Neural cell (in vitro differentiated cells): ENCODE results near the gene LRRK1. TPM values are rescaled to one million over a fixed set of nuclear protein-coding genes. Genes with fewer than 3 reads are reported as not detected.

Source experiments
- H2AFZ ChIP-seq: fragments of 200-600, 300-800 bp; sonication (generic), shearing (Covaris generic); 2 replicates; pipeline ENCODE4 v1.6.0; 2014; ENCODE audit warnings: low read depth, mild to moderate bottlenecking, antibody characterized with exemption, low read length, moderate library complexity
- H3F3A ChIP-seq: fragments of 200-600 bp; shearing (Covaris generic); 2 replicates; pipeline ENCODE4 v1.6.1; 2016; ENCODE audit warnings: mild to moderate bottlenecking, moderate library complexity, mixed read lengths, antibody characterized with exemption, low read length; ENCODE audit not compliant: insufficient read depth, poor library complexity, severe bottlenecking
- H3K27ac ChIP-seq: fragments of 200-600, 300-800 bp; sonication (generic), shearing (Covaris generic); 2 replicates; pipeline ENCODE4 v1.5.1; 2014; ENCODE audit warnings: mild to moderate bottlenecking, low read length, moderate library complexity
- H3K27me3 ChIP-seq: fragments of 300-800, 200-600 bp; sonication (generic), shearing (Covaris generic); 2 replicates; pipeline ENCODE4 v1.6.0; 2014; ENCODE audit warnings: mild to moderate bottlenecking, low read depth, low read length, moderate library complexity; ENCODE audit not compliant: insufficient read depth
- H3K36me3 ChIP-seq: fragments of 300-800, 200-600 bp; sonication (generic), shearing (Covaris generic); 2 replicates; pipeline ENCODE4 v1.5.1; 2014; ENCODE audit warnings: mild to moderate bottlenecking, antibody characterized with exemption, low read length, moderate library complexity; ENCODE audit not compliant: insufficient read depth
- H3K4me2 ChIP-seq: fragments of 300-800, 200-600 bp; sonication (generic), shearing (Covaris generic); 2 replicates; pipeline ENCODE4 v1.6.0; 2014; ENCODE audit warnings: mild to moderate bottlenecking, low read length
- H3K4me3 ChIP-seq: fragments of 300-800, 200-600 bp; sonication (generic), shearing (Covaris generic); 2 replicates; pipeline ENCODE4 v1.5.1; 2014; ENCODE audit warnings: mild to moderate bottlenecking, low read length, moderate library complexity
- H3K79me2 ChIP-seq: fragments of 200-600 bp; shearing (Covaris generic); replicated peaks from 2 replicates; pipeline ENCODE4 v1.6.0; 2014; ENCODE audit warnings: mild to moderate bottlenecking, low read length, moderate library complexity; ENCODE audit not compliant: insufficient read depth
- H3K9ac ChIP-seq: fragments of 300-800, 200-600 bp; sonication (generic), shearing (Covaris generic); 2 replicates; pipeline ENCODE4 v1.6.1; 2016; ENCODE audit warnings: mild to moderate bottlenecking, low read length, mixed read lengths
- H3K9me2 ChIP-seq: fragments of 200-600 bp; shearing (Covaris generic); 2 replicates; pipeline ENCODE4 v1.6.1; 2016; ENCODE audit warnings: mild to moderate bottlenecking, low read length, mixed read lengths; ENCODE audit not compliant: insufficient read depth
- H3K9me3 ChIP-seq: fragments of 200-600, 300-800 bp; sonication (generic), shearing (Covaris generic); 2 replicates; pipeline ENCODE4 v1.6.1; 2016; ENCODE audit warnings: mild to moderate bottlenecking, mixed run types, low read length, moderate library complexity, mixed read lengths
- H4K20me1 ChIP-seq: fragments of 200-600 bp; shearing (Covaris generic); 2 replicates; pipeline ENCODE4 v1.6.1; 2016; ENCODE audit warnings: mild to moderate bottlenecking, mixed run types; ENCODE audit not compliant: insufficient read depth
- CTCF ChIP-seq: fragments of 450-650 bp; IDR thresholded peaks from 2 replicates; pipeline ENCODE4 v1.5.1; 2014; ENCODE audit warnings: antibody characterized with exemption, mild to moderate bottlenecking, moderate library complexity; ENCODE audit not compliant: poor library complexity, severe bottlenecking
- EZH2 ChIP-seq: fragments of 200-600, 300-800 bp; shearing (Covaris generic), sonication (generic); IDR thresholded peaks from 2 replicates; pipeline ENCODE4 v1.6.1; 2014; ENCODE audit warnings: antibody characterized with exemption, low read length, borderline replicate concordance, mild to moderate bottlenecking; ENCODE audit not compliant: insufficient read depth, poor library complexity, severe bottlenecking
- MXI1 ChIP-seq: fragments of 450-650 bp; conservative IDR thresholded peaks from 2 replicates; pipeline ENCODE4 v1.6.1; 2014; ENCODE audit warnings: antibody characterized with exemption, mild to moderate bottlenecking; ENCODE audit not compliant: poor library complexity, severe bottlenecking
- POLR2AphosphoS5 ChIP-seq: IDR thresholded peaks from 2 replicates; pipeline ENCODE4 v1.6.1; 2012
- RAD21 ChIP-seq: fragments of 450-650 bp; conservative IDR thresholded peaks from 2 replicates; pipeline ENCODE4 v1.6.1; 2014; ENCODE audit warnings: antibody characterized with exemption, mild to moderate bottlenecking, moderate library complexity
- REST ChIP-seq: IDR thresholded peaks from 2 replicates; pipeline ENCODE4 v1.6.1; 2012; ENCODE audit warnings: borderline replicate concordance
- SMC3 ChIP-seq: fragments of 450-650 bp; conservative IDR thresholded peaks from 2 replicates; pipeline ENCODE4 v1.6.1; 2014; ENCODE audit warnings: antibody characterized with exemption, mild to moderate bottlenecking, moderate library complexity; ENCODE audit not compliant: poor library complexity
- TAF1 ChIP-seq: IDR thresholded peaks from 2 replicates; pipeline ENCODE4 v1.6.1; 2012; ENCODE audit warnings: low read depth
- polyA plus RNA-seq: library from polyadenylated mRNA; depleted of rRNA; stranded (reverse); fragments of >200 nt; gene quantifications from 2 replicates; pipeline ENCODE4 v1.2.3, GENCODE V29; 2014

Gene LRRK1
- polyA plus RNA-seq, 1 donor from 2014 or later = 0.06 TPM

DNA sequence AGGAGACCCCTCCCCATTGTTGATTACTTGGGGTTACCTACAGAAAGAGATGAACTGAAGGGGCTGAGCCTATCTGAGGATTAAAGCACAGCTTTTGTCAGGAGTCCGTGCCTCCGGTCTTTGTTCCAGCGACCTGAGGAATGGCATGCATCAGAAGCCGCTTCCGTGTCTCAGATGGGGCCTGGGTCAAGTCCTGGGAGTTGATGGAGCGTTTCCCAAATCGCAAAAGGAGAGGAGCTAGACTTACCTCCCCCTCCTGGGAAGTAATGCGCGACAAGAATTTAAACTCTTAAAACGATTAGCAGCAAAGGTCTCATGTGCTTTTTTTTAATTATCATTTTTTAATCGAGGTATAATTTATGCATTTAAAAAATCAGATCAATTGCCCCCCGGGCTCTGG lies 40.5 kb upstream of the LRRK1 start:
- TF ChIP-seq SMC3 (no peak), REST (no peak)
- no peak overlapping the region for H3K4me2 ChIP-seq
- peaks cover 66% of the 10 kb centered on the region for H3K27me3 ChIP-seq

GRCh38 chr15:100879061-100879463 lies 40.1 kb upstream of the LRRK1 start:
- TF ChIP-seq TAF1 (no peak), SMC3 (no peak), MXI1 (peak; percentile 16)
- Histone ChIP-seq H3K9me2 (no peaks in the 10 kb centered on the region), H3K36me3 (no peaks in the 10 kb centered on the region), H3F3A (no peaks in the 10 kb centered on the region), H3K4me3 (peak overlapping the region; percentile 61), H3K4me2 (no peak overlapping the region), H3K79me2 (no peaks in the 10 kb centered on the region), H2AFZ (no peak overlapping the region), H3K9me3 (no peaks in the 10 kb centered on the region), H3K27me3 (peaks cover 70% of the 10 kb centered on the region), H4K20me1 (no peaks in the 10 kb centered on the region), H3K27ac (no peak overlapping the region), H3K9ac (no peak overlapping the region)

More for the DNA sequence above, 40.5 kb upstream of the LRRK1 start:
- Histone ChIP-seq H3K79me2 (no peaks in the 10 kb centered on the region), H3F3A (no peaks in the 10 kb centered on the region), H3K27ac (no peak overlapping the region), H2AFZ (no peak overlapping the region), H3K9me3 (no peaks in the 10 kb centered on the region), H3K36me3 (no peaks in the 10 kb centered on the region), H3K9ac (no peak overlapping the region), H3K4me3 (peak overlapping the region; percentile 56), H4K20me1 (no peaks in the 10 kb centered on the region), H3K9me2 (no peaks in the 10 kb centered on the region)

DNA sequence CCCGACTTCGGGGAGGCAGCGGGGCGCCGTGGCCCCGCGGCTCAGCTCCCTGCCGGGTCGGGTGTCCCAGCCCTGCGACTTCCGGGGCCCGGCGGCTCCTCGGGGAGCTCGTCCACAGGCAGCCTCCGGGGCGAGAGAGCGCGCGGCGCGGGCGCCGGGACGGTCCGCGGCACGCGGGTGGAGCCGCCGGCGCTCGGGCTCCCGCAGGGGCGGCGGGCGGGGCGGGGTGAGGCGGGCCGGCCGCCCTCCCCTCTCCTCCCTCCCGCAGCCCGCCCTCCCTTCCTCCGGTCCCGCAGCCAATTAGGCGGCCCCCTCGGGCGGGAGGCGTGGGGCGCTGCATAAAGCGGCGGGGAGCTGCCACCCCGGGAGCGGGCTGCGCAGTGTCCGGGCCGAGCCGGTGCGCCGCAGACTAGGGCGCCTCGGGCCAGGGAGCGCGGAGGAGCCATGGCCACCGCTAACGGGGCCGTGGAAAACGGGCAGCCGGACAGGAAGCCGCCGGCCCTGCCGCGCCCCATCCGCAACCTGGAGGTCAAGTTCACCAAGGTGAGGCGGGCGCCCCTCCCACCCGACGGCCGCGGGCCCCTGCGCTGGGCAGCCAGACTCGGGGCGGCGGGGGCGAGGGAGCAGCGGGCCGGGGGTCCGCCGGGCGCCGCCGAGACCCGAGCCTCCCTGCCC lies 39.6 kb upstream of the LRRK1 start, which contains the start of gene ALDH1A3:
Gene ALDH1A3, plus strand, starts transcription at position 368 of the 675 bp plus-strand sequence. Its CDS starts 77 bp downstream, at position 445.
- H3K9me3 ChIP-seq = no peaks in the 10 kb centered on the region
- no peaks in the 10 kb centered on the region for H4K20me1 ChIP-seq
- H3K9ac ChIP-seq = no peak within 1 kb of the TSS
- H3K4me2 ChIP-seq = peak within 1 kb of the TSS; percentile 24
- no peaks in the 10 kb centered on the region for H3K36me3 ChIP-seq
- no peak for TF ChIP-seq EZH2
- TF ChIP-seq CTCF = no peak
- TF ChIP-seq RAD21 = no peak
- no peak for TF ChIP-seq REST
- TF ChIP-seq MXI1 = no peak
- no peak for TF ChIP-seq TAF1
- TF ChIP-seq POLR2AphosphoS5 = no peak
- no peaks in the 10 kb centered on the region for H3K79me2 ChIP-seq
- H3K9me2 ChIP-seq = no peaks in the 10 kb centered on the region
- no peak within 1 kb of the TSS for H3K27ac ChIP-seq
- peaks cover 70% of the 10 kb centered on the region for H3K27me3 ChIP-seq
- H2AFZ ChIP-seq = no peak within 1 kb of the TSS
- H3K4me3 ChIP-seq = peak within 1 kb of the TSS; percentile 61
- H3F3A ChIP-seq = no peaks in the 10 kb centered on the region
